GM06990 (cell line): ENCODE measurements around the gene HOXB13.

Experiments used
- DNase-seq: peaks from one replicate; pipeline ENCODE4 v3.0.0-alpha.2; 2011; ENCODE audit not compliant: insufficient read length; ENCODE audit errors: extremely low read depth
- H3K27me3 ChIP-seq: replicated peaks from 2 replicates; pipeline ENCODE4 v1.6.0; 2011; ENCODE audit warnings: low read length; ENCODE audit not compliant: control insufficient read depth, insufficient read depth
- H3K36me3 ChIP-seq: 2 replicates; pipeline ENCODE4 v1.5.1; 2011; ENCODE audit warnings: low read length; ENCODE audit not compliant: control insufficient read depth, insufficient read depth
- H3K4me3 ChIP-seq: replicated peaks from 2 replicates; pipeline ENCODE4 v1.5.1; 2011; ENCODE audit warnings: low read depth, mild to moderate bottlenecking, control low read depth, low read length
- CTCF ChIP-seq: IDR thresholded peaks from 2 replicates; pipeline ENCODE4 v1.5.1; 2011; ENCODE audit warnings: low read length, control low read depth, mild to moderate bottlenecking, inconsistent platforms; ENCODE audit not compliant: insufficient read depth, poor library complexity, severe bottlenecking

Gene HOXB13

GRCh38 chr17:48711128-48711527 is 17.4 kb downstream of the HOXB13 start:
- Histone ChIP-seq H3K4me3 (no peak overlapping the region), H3K27me3 (peaks cover 1% of the 10 kb centered on the region; the same call in 1 of the 2 replicates), H3K36me3 (no peaks in the 10 kb centered on the region)
- no peak for DNase-seq
- no peak for TF ChIP-seq CTCF

- no peaks in the 10 kb centered on the region; the same call in 1 of the 2 replicates for H3K27me3 ChIP-seq
- DNase-seq = no peak
- TF ChIP-seq CTCF = no peak
These were observed 23.9 kb downstream of the HOXB13 start for GRCh38 chr17:48704361-48705248.

GRCh38 chr17:48701864-48702532 is 26.6 kb downstream of the HOXB13 start:
- TF ChIP-seq CTCF = no peak
- DNase-seq = no peak
- Histone ChIP-seq H3K4me3 (no peak overlapping the region), H3K27me3 (no peaks in the 10 kb centered on the region; the same call in 1 of the 2 replicates), H3K36me3 (no peaks in the 10 kb centered on the region)

More at GRCh38 chr17:48704361-48705248, 23.9 kb downstream of the HOXB13 start:
- Histone ChIP-seq H3K4me3 (no peak overlapping the region), H3K36me3 (no peaks in the 10 kb centered on the region)

- no peak for DNase-seq
- H3K4me3 ChIP-seq = no peak overlapping the region
- no peaks in the 10 kb centered on the region for H3K27me3 ChIP-seq
- H3K36me3 ChIP-seq = no peaks in the 10 kb centered on the region
- TF ChIP-seq CTCF = no peak
These were observed 35.4 kb downstream of the HOXB13 start for GRCh38 chr17:48693178-48693577.

- Histone ChIP-seq H3K36me3 (no peaks in the 10 kb centered on the region), H3K4me3 (no peak overlapping the region), H3K27me3 (no peaks in the 10 kb centered on the region)
- TF ChIP-seq CTCF = no peak
- DNase-seq = no peak
These were observed 36.5 kb downstream of the HOXB13 start for GRCh38 chr17:48692049-48692448.
